Lower lobe of right lung (tissue), 2 donors: ENCODE measurements around the gene ABHD1. TPM values are rescaled to one million over a fixed set of nuclear protein-coding genes. Genes with fewer than 3 reads are reported as not detected.

Experiments used
- ATAC-seq, 2 donors: fragments of 200-7000 bp; cut with Tn5 transposase; one replicate each; pipeline ENCODE4 v1.9.1; 2020 to 2022; ENCODE audit warnings: mild to moderate bottlenecking in 2 of 2, moderate library complexity in 2 of 2
- DNase-seq: peaks from one replicate; pipeline ENCODE4 v3.0.0-alpha.2; 2020
- H3K27ac ChIP-seq: fragments of 200-600 bp; one replicate; pipeline ENCODE4 v1.8.0; 2022
- H3K27me3 ChIP-seq: fragments of 200-600 bp; one replicate; pipeline ENCODE4 v1.8.0; 2022; ENCODE audit warnings: low read depth
- H3K36me3 ChIP-seq: fragments of 200-600 bp; one replicate; pipeline ENCODE4 v1.8.0; 2022; ENCODE audit warnings: mild to moderate bottlenecking
- H3K4me1 ChIP-seq: fragments of 200-600 bp; one replicate; pipeline ENCODE4 v1.8.0; 2022
- H3K4me3 ChIP-seq: fragments of 200-600 bp; one replicate; pipeline ENCODE4 v1.8.0; 2022; ENCODE audit warnings: mild to moderate bottlenecking
- H3K9me3 ChIP-seq: fragments of 200-600 bp; one replicate; pipeline ENCODE4 v1.8.0; 2022
- CTCF ChIP-seq: fragments of 200-600 bp; IDR thresholded peaks from one replicate; pipeline ENCODE4 v1.8.0; 2022; ENCODE audit warnings: antibody characterized with exemption, mild to moderate bottlenecking
- intact Hi-C: fragments of 100-400 bp; cut with DNase I; formaldehyde crosslinking; loops from one replicate; pipeline ENCODE4 v1.11.0; 2022
- total RNA-seq: library from RNA; stranded (reverse); fragmentation: NEBNext Ultra II Directional; extraction: Animal tissue kit (Norgen Biotek cat#: 25700); gene quantifications from one replicate; pipeline ENCODE4 v1.2.1, GENCODE V29; 2021
- donor health status: DM: no; HTN: yes; CAD: no; lungs with severe emphysema.

Gene ABHD1
- total RNA-seq, 1 donor from 2014 or later: 0.21 TPM

GRCh38 chr2:27159271-27159670 lies 35.7 kb downstream of the ABHD1 start:
- Histone ChIP-seq H3K4me1 (no peaks in the 10 kb centered on the region), H3K27ac (no peak overlapping the region), H3K36me3 (no peaks in the 10 kb centered on the region), H3K4me3 (no peak overlapping the region), H3K27me3 (no peaks in the 10 kb centered on the region), H3K9me3 (no peaks in the 10 kb centered on the region)
- DNase-seq: no peak
- no peak for TF ChIP-seq CTCF
- ATAC-seq: peak in 1 of 2 donors; percentile 18
- intact Hi-C loops: no loop called here

GRCh38 chr2:27160191-27160590 lies 36.6 kb downstream of the ABHD1 start:
- TF ChIP-seq CTCF: no peak
- no peak overlapping the region for H3K4me3 ChIP-seq
- ATAC-seq (no peak), DNase-seq (no peak)
- intact Hi-C loops: no loop called here
- no peaks in the 10 kb centered on the region for H3K36me3 ChIP-seq
- H3K27ac ChIP-seq: no peak overlapping the region
- no peaks in the 10 kb centered on the region for H3K4me1 ChIP-seq
- no peaks in the 10 kb centered on the region for H3K9me3 ChIP-seq
- no peaks in the 10 kb centered on the region for H3K27me3 ChIP-seq

- DNase-seq: no peak
- Histone ChIP-seq H3K9me3 (no peaks in the 10 kb centered on the region), H3K4me1 (no peaks in the 10 kb centered on the region), H3K27ac (no peak overlapping the region), H3K4me3 (no peak overlapping the region), H3K36me3 (no peaks in the 10 kb centered on the region), H3K27me3 (no peaks in the 10 kb centered on the region)
- intact Hi-C loops: no loop called here
- no peak for ATAC-seq
- no peak for TF ChIP-seq CTCF
Observed at GRCh38 chr2:27162151-27163121, 38.8 kb downstream of the ABHD1 start.

- intact Hi-C loops: no loop called here
Observed at GRCh38 chr2:27164960-27165763, 41.5 kb downstream of the ABHD1 start.

More at GRCh38 chr2:27164960-27165763, 41.5 kb downstream of the ABHD1 start:
- ATAC-seq (no peak), DNase-seq (no peak)
- H3K4me1 ChIP-seq: no peaks in the 10 kb centered on the region
- no peak overlapping the region for H3K4me3 ChIP-seq
- no peak for TF ChIP-seq CTCF
- H3K9me3 ChIP-seq: no peaks in the 10 kb centered on the region
- no peaks in the 10 kb centered on the region for H3K36me3 ChIP-seq
- no peaks in the 10 kb centered on the region for H3K27me3 ChIP-seq
- H3K27ac ChIP-seq: no peak overlapping the region
